Activated naive CD8-positive, alpha-beta T cell treated with anti-CD3 and anti-CD28 coated beads, Interleukin-2, amount 50 U/mL, for 16 hours (primary cell): Measurements from ENCODE around the gene SHKBP1.
"Not testable (repeated sequence)": the region's sequence is repeated elsewhere in the genome, so short reads cannot be mapped to it uniquely, and the experiment has no call there.

Experiments
- DNase-seq: peaks from one replicate; pipeline ENCODE4 v3.0.0-alpha.2; 2020; ENCODE audit warnings: low read depth, low spot score

Gene SHKBP1

DNA sequence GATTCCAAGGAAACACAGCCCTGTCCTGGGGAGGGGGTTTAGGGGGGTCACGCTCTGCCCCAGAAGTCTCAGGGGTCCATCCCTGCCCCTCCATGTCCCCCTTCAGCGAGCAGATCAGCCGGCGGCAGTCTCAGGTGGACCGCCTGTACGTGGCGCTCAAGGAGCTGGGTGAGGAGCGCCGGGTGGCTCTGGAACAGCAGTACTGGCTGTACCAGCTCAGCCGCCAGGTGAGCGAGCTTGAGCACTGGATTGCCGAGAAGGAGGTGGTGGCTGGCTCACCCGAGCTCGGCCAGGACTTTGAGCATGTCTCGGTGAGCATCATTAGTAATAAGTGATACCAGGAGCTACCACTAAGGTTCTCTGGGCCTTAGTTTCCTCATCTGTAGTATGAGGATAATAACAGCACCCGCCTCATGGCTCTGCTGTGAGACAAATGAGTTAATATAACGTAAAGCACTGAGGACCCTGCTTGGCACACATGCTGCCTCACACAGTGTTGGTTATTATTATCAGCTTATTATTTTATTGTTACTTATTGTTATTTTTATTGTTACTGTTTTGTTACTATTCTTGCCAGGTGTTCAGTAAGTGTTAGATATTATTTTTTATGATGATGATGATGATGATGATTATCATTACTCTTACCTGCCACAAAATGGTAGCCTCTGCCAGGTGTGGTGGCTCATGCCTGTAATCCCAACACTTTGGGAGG is 20.5 kb upstream of the SHKBP1 start:
- DNase-seq = no peak

DNA sequence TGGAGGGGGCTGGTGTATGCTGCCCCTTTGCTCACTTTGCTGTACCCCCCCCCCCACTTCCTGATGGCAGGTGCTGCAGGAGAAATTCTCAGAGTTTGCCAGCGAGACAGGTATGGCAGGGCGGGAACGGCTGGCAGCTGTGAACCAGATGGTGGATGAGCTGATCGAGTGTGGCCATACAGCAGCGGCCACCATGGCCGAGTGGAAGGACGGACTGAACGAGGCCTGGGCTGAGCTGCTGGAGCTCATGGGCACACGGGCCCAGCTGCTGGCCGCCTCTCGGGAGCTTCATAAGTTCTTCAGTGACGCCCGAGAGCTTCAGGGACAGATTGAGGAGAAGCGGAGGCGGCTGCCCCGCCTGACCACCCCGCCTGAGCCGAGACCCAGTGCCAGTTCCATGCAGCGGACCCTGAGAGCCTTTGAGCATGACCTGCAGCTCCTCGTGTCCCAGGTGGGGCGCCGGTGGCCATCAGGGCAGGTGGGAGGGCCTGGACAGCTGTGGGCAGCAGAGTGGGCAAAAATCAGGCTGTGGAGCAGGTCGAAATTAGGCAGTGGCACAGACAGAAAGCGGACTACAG is 19.6 kb upstream of the SHKBP1 start:
- DNase-seq = no peak

DNA sequence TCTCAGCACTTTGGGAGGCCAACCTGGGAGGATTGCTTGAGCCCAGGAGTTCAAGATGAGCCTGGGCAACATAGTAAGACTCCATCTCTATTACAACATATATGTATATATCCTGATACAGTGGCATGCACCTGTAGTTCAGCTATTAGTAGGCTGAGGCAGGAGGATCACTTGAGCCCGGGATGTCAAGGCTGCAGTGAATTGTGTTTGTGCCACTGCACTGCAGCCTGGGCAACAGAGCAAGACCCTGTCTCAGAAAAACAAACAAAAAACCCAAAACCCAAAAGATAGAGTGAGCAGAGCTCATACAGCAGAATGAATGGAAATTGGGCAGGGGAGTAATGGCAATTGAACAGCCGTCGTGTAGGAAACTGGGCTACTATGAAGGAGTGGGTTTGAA is 17.3 kb upstream of the SHKBP1 start:
- no peak for DNase-seq

DNA sequence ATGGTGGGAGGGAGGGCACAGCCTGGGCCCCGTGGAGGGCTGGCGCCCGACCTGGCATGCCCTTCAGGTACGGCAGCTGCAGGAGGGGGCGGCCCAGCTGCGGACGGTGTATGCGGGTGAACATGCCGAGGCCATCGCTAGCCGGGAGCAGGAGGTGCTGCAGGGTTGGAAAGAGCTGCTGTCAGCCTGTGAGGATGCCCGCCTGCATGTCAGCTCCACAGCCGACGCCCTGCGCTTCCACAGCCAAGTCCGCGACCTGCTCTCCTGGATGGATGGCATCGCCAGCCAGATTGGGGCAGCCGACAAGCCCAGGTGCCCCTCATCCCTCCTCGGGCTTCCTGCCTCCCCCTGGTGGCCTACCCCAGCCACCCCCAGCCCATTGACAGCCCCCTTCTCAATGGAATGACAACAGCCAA is 16.6 kb upstream of the SHKBP1 start:
- no peak for DNase-seq

DNA sequence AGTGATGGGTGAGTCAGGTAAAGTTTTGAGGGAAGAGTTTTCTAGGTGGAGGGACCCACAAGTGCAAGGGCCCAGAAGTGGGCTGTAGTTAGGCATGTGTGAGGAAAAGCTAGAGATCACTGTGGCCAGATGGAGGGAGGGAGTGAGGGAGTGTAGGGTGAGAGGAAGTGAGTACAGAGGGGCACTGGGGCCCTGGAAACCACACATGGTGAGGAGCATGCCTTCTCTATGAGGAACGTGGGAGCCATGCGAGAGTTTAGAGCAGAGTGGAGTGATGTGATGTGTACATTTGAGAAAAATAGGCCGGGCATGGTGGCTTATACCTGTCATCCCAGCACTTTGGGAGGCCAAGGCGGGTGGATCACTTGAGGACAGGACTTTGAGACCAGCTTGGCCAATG is 14.7 kb upstream of the SHKBP1 start:
- DNase-seq = no peak

DNA sequence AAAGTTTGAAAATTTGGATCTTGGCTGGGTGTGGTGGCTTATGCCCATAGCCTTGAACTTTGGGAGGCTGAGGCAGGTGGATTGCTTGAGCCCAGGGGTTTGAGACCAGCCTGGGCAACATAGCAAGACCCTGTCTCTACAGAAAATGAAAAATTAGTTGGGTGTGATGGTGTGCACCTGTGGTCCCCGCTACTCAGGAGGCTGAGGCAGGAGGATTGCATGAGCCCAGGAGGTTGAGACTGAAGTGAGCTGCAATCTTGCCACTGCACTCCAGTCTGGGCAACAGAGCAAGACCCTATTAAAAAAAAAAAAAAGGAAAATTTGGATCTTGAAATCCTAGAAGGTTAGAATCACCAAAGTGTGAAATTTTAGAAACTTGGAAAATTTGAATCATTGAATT is 12.1 kb upstream of the SHKBP1 start:
- DNase-seq = not testable (repeated sequence)

DNA sequence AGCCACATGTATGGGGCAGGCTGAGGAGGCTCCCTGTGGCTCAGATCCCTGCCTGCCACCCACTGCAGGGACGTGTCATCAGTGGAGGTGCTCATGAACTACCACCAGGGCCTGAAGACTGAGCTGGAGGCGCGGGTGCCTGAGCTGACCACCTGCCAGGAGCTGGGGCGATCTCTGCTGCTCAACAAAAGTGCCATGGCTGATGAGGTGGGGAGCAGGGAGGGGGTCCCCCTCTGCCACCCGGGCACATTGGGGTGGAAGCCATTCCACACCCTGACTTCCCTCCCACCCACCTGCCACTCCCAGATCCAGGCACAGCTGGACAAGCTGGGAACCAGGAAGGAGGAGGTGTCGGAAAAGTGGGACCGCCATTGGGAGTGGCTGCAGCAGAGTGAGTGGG is 11.3 kb upstream of the SHKBP1 start:
- DNase-seq = no peak

DNA sequence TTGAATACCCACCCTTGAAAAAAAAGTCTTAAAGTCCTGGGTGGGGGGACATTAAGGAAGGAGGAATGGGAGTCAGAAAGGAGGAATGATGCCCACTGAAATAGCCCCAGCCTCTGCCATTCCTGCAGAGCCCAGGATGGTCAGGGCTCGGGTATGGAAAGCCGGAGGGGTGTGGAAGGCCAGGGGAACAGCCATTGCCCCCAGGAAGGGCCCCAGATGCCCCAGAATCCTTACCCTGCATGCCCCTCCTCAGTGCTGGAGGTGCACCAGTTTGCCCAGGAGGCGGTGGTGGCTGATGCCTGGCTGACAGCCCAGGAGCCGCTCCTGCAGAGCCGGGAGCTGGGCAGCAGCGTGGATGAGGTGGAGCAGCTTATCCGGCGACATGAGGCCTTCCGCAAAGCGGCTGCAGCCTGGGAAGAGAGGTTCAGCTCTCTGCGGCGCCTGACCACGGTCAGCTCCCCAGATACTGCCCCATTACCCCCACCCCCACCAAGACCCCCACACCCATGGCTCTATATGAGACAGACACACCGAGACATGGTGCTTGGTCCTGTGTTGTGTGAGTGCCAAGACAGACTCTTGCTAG is 10.7 kb upstream of the SHKBP1 start:
- DNase-seq = no peak

DNA sequence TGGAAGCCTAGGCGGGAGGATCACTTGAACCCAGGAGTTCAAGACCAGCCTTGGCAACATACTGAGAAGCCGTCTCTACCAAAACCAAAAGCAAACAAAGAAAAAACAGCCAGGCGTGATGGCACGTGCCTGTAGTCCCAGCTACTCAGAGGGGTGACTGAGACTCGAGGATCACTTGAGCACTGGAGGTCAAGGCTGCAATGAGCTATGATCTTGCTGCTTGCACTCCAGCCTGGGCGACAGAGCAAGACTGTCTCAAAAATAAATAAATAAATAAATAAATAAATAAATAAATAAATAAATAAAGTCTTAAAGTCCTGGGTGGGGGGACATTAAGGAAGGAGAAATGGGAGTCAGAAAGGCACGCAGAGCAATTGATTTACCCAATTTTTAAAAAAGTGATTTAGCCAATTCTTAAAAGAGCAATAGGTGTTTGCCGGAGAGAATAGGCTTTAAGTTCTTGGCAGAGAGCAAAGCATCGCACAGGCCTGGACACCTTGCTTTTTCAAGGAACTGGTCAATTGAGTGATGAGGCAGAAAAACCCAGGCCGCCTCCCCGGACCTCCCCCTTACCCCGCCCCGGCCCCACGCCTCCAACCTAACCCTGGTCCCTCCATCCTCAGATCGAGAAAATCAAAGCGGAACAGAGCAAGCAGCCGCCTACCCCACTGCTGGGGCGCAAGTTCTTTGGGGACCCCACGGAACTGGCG is 9.5 kb upstream of the SHKBP1 start:
- DNase-seq = no peak

DNA sequence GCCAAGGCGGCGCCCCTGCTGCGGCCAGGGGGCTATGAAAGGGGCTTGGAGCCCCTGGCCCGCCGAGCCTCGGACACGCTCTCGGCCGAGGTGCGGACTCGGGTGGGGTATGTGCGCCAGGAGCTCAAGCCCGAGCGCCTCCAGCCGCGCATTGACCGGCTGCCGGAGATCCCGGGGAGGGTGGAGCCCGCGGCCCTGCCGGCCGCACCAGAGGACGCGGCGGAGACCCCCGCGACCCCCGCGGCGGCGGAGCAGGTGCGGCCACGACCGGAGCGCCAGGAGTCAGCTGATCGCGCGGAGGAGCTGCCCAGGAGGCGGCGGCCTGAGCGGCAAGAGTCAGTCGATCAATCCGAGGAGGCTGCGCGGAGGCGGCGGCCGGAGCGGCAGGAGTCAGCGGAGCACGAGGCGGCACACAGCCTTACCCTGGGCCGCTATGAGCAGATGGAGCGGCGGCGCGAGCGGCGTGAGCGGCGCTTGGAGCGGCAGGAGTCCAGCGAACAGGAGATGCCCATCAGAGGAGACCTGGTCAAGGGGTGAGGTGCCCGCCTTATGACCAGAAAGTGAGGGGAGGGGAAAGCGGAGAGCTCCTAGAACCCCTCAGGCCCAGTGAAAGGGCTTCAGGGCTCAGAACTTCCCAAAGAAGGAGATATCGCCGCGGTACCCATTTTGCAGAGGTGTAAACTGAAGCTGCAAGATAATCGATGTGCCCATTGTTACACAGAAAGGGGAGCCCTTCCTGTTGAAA is 8.8 kb upstream of the SHKBP1 start:
- no peak for DNase-seq

DNA sequence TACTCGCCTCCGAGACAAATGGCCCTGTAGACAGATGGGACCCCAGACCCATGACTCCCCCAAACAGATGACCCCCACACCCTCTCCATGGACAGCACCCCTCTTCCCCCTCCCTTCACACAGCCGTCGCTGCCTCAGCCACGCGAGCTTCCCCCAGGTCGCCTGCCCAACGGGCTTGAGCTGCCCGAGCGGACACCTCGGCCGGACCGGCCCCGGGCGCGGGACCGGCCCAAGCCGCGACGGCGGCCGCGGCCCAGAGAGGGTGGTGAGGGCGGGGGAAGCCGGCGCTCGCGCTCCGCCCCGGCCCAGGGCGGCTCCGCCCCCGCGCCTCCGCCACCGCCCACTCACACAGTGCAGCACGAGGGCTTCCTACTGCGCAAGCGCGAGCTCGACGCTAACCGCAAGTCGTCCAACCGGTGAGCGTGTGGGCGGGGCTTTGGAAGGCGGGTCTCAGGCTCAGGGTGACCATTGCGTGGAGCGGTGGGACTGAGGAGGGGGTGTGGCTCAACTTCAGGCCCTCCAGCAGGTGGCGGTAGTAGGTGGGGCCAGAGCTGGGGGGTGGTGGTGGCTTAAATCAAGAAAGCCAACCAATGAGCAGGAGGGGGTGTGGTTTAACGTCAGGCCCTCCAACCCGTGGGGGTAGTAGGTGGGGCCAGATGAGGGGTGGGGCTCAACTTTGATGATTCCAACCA is 6.2 kb upstream of the SHKBP1 start:
- DNase-seq = peak; percentile 81

DNA sequence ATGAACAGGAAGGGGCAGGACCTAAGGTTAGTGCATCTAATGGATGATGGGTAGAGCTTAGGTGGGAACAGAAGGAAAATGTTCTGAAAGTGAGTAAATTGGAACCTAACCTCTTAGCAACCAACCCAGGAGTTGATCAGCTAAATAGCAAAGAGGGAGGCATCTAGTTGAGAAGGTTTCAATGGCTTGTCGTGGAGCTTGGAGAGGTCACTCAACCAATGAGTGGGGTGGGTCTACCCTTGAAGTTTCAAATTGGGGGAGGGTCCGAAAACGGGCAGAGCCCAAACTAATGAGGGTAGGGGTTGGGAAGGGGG is 5.7 kb upstream of the SHKBP1 start:
- DNase-seq = no peak

DNA sequence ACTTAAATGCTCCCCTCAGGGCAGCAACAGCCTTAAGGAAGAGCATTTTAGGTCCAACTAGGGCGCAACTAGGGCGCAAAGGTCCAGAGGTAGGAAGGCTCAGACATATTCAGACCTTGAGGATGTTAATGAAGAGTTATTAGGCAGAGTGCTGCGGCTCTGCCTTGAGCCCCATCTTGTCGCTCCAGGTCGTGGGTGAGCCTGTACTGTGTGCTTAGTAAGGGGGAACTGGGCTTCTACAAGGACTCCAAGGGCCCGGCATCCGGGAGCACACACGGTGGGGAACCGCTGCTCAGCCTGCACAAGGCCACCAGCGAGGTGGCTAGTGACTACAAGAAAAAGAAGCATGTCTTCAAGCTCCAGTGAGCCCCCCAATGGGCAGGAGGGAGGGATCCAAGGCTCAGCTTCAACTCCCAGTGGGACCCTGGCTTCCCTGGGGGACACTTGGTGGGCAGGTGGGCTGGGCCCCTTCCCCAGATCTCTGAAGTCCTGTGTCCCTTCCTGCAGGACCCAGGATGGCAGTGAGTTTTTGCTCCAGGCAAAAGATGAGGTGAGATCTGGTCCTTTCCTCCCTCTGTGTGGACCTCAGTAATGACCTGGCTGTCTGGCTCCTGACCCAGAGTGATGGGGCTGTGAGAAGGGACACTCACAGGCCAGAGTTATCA is 4.7 kb upstream of the SHKBP1 start:
- DNase-seq = no peak

DNA sequence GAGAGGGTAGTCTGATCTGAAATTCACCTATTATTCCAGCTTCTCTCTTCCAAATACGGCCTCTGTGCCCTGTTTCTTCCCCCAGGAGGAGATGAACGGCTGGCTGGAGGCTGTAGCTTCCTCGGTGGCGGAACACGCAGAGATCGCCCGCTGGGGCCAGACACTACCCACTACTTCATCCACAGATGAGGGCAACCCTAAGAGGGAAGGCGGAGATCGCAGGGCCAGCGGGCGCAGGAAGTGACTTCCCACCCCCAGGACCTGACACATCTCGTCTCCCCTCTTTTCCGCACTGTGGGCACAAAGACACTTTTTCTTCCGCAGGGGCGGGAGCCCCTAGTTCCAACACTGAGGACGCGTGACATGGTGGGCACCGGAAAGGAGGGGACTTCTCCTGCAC is 1.3 kb upstream of the SHKBP1 start:
- DNase-seq = no peak

DNA sequence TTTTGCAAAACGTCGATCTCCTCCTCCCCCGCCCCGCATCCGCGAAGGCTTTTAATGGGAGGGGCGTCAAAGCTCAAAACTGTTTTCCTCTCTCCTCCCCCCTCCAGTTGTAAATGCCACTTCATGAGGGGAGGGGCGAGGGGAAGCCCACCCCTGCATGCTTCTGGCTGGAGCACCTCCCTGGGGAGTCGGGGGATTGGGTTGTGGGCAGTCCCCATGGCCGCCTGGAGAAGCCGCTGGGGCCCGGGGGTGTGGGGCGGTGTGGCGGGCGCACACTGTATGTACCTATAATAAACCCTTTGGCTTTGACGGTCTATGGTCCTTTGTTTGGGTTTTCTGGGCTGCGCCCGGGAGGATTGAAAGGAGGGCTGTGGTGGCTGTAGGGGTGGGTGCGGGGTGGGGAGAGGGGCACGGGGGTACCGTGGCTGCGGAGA is 505 bp upstream of the SHKBP1 start:
- DNase-seq = no peak

DNA sequence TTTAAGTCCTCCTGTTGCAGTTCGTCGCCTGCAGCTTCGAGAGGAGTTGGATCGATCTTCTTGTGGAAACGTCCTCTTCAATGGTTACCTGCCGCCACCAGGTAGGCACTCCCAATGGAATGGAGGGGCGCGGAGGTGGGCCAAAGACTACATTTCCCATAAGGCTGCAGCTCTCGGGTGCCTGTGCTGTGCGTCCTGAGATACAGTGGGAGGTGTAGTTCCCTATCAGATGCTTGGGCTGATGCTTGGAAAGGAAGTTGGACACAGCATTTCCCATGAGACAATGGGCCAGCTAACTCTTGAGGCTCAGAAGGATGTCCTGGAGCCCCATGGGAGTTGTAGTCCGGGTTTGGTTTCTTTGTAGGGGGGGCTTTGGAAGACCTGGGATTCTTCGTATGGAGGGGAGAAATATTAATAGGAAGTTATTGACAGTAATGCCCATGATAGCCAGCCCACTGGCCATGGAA is 1.8 kb downstream of the SHKBP1 start:
- no peak for DNase-seq

DNA sequence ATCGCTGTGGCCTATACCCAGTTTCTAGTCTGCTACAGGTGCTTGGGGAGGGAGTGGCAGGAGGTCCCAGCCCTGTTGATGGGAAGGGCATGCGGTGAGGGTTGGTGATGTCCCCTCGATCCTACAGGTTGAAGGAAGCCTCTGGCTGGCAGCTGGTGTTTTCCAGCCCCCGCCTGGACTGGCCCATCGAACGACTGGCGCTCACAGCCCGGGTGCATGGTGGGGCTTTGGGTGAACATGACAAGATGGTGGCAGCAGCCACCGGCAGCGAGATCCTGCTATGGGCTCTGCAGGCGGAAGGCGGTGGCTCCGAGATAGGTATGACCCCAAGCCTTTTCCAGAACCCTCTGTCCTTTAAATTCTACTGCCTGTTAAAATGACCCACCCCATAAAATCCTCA is 3.9 kb downstream of the SHKBP1 start:
- DNase-seq = no peak

DNA sequence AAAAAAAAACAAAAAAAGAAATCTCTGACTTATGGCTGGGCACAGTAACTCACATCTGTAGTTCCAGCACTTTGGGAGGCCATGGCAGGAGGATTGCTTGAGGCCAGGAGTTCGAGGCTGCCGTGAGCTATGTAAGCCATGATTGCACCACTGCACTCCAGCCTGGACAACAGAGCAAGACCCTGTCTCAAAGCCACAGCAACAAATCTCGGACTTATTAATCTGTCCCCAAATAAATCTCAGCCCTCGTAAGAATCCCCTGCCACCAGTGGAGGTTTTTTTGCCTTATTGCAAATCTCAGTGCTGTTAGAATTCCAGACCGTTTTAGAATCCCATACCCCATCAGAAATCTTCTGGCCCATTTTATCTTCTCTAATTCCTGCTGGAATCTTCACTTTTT is 4.9 kb downstream of the SHKBP1 start:
- DNase-seq = no peak

DNA sequence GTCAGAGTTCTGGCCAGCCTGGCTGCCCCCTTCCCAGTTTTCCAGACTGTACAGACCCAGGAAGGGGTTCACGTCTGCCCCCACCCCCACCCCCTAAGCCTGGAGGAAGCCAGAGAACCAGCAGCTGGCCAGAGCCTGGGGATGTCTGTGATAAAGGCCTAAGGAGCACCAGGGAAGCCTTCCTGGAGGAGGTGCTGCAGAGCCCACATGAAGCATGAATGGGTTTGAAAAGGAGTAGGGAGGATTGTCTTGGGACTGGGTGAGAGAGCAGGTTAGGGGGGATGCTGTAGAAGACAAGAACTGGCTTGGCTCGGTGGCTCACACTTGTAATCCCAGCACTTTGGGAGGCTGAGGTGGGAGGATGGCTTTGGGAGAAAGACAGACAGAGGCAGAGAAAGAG is 5.8 kb downstream of the SHKBP1 start:
- no peak for DNase-seq

DNA sequence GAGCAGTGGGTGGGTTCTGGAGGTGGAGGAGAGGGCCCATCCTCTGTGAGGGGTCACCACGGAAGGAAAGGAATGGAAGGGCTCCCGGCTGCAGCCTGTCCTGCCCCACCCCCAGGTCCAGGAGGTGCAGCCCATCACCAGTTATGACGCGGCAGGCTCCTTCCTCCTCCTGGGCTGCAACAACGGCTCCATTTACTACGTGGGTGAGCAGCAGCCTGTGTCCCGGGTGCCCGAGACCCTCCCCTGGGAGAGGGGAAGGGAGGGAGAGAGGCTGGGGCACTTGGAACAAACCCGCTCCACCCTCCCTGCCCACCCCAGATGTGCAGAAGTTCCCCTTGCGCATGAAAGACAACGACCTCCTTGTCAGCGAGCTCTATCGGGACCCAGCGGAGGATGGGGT is 6.6 kb downstream of the SHKBP1 start:
- DNase-seq = no peak

DNA sequence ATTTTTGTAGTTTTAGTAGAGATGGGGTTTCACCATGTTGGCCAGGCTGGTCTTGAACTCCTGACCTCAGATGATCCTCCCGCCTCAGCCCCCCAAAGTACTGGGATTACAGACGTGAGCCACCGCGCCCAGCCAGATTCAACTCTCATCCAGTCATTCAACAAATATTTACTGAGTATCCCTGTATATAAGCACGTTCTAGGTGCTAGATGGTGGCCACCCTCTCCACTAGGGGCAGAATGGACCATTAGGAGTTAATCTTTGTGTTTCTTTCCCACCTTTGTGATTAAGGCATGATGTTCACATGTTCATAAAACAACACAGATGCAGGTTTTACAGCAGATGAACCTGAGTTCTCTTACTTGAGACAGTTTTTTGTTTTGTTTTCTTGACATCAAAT is 7.3 kb downstream of the SHKBP1 start:
- DNase-seq = no peak
